HEK293 (cell line): Measurements from ENCODE around the gene FREM3.

Source experiments
- CTCF ChIA-PET: fragments of 350-600 bp; formaldehyde crosslinking; extraction: SDS; loops from one replicate; lab custom pipeline; 2021; ENCODE audit warnings: antibody characterized with exemption; lab: Yijun Ruan, JAX
- POLR2A ChIA-PET: fragments of 300-600 bp; formaldehyde crosslinking; extraction: SDS; loops from one replicate; lab custom pipeline; 2020; ENCODE audit warnings: antibody characterized with exemption, inconsistent platforms; lab: Yijun Ruan, JAX
- H3K27ac ChIP-seq: fragments of 200-500 bp; sonication (Bioruptor generic); 2 replicates; pipeline ENCODE4 v1.5.1; 2014; ENCODE audit warnings: low read depth, low read length, control low read depth, inconsistent platforms; ENCODE audit errors: extremely low read depth
- H3K36me3 ChIP-seq, 2 experiments: fragments of 200-500 bp in 1 of 2; sonication (Bioruptor generic) in 1 of 2; 1 replicate in 1 of 2; 2 replicates in 1 of 2; pipeline ENCODE4 v1.5.1; 2014 to 2017; ENCODE audit warnings: inconsistent platforms in 2 of 2, low read length in 2 of 2; ENCODE audit not compliant: control insufficient read depth in 2 of 2, insufficient read depth in 1 of 2
- H3K4me1 ChIP-seq: fragments of 200-500 bp; sonication (Bioruptor generic); 2 replicates; pipeline ENCODE4 v1.5.1; 2014; ENCODE audit warnings: mild to moderate bottlenecking, low read length, inconsistent platforms; ENCODE audit not compliant: control insufficient read depth, insufficient read depth
- H3K4me3 ChIP-seq: 2 replicates; pipeline ENCODE4 v1.5.1; 2011; ENCODE audit warnings: low read depth, mild to moderate bottlenecking, control low read depth, low read length, moderate library complexity
- H3K9me3 ChIP-seq: fragments of 200-500 bp; sonication (Bioruptor generic); 2 replicates; pipeline ENCODE4 v1.5.1; 2014; ENCODE audit warnings: low read depth, low read length, inconsistent platforms; ENCODE audit not compliant: control insufficient read depth, insufficient read depth
- ATF2 ChIP-seq: fragments of 450-650 bp; formaldehyde crosslinking; IDR thresholded peaks from 2 replicates; pipeline ENCODE4 v1.5.1; 2016; ENCODE audit warnings: missing biosample characterization, missing genetic modification characterization, low read depth
- CTCF ChIP-seq: fragments of 450-650 bp; formaldehyde crosslinking; IDR thresholded peaks from 2 replicates; pipeline ENCODE4 v1.5.1; 2016; ENCODE audit warnings: missing biosample characterization, missing genetic modification characterization
- HOXC10 ChIP-seq: sonication (generic); formaldehyde crosslinking; IDR thresholded peaks from 2 replicates; pipeline ENCODE4 v1.8.1; 2023; ENCODE audit warnings: mild to moderate bottlenecking, missing genetic modification reagents
- MEIS1 ChIP-seq: sonication (generic); formaldehyde crosslinking; IDR thresholded peaks from 2 replicates; pipeline ENCODE4 v1.8.1; 2022; ENCODE audit warnings: missing genetic modification reagents, mild to moderate bottlenecking, borderline replicate concordance
- YY2 ChIP-seq: fragments of 450-650 bp; formaldehyde crosslinking; IDR thresholded peaks from 2 replicates; pipeline ENCODE4 v1.5.1; 2016; ENCODE audit warnings: missing biosample characterization, missing genetic modification characterization
- ZBTB21 ChIP-seq: fragments of 450-650 bp; formaldehyde crosslinking; IDR thresholded peaks from 2 replicates; pipeline ENCODE4 v1.5.1; 2017; ENCODE audit warnings: missing biosample characterization, missing genetic modification characterization
- ZBTB48 ChIP-seq: fragments of 450-650 bp; formaldehyde crosslinking; IDR thresholded peaks from 2 replicates; pipeline ENCODE4 v1.5.1; 2016; ENCODE audit warnings: missing biosample characterization, missing genetic modification characterization
- ZNF362 ChIP-seq: fragments of 450-650 bp; formaldehyde crosslinking; IDR thresholded peaks from 2 replicates; pipeline ENCODE4 v1.5.1; 2016; ENCODE audit warnings: missing biosample characterization, missing genetic modification characterization
- ZNF426 ChIP-seq: fragments of 450-650 bp; formaldehyde crosslinking; IDR thresholded peaks from 2 replicates; pipeline ENCODE4 v1.5.1; 2017; ENCODE audit warnings: missing biosample characterization, missing genetic modification characterization, mild to moderate bottlenecking, inconsistent platforms, moderate library complexity
- ZNF785 ChIP-seq: fragments of 450-650 bp; formaldehyde crosslinking; IDR thresholded peaks from 2 replicates; pipeline ENCODE4 v1.5.1; 2016; ENCODE audit warnings: missing biosample characterization, missing genetic modification characterization
- ZNF791 ChIP-seq: fragments of 450-650 bp; formaldehyde crosslinking; IDR thresholded peaks from 2 replicates; pipeline ENCODE4 v1.5.1; 2016; ENCODE audit warnings: missing biosample characterization, missing genetic modification characterization
- ZNF843 ChIP-seq: fragments of 450-650 bp; formaldehyde crosslinking; IDR thresholded peaks from 2 replicates; pipeline ENCODE4 v1.5.1; 2016; ENCODE audit warnings: missing biosample characterization, missing genetic modification characterization
- ZSCAN23 ChIP-seq: fragments of 450-650 bp; formaldehyde crosslinking; IDR thresholded peaks from 2 replicates; pipeline ENCODE4 v1.5.1; 2016; ENCODE audit warnings: missing biosample characterization, missing genetic modification characterization
- TF ChIP-seq, protein P1 (sequence below): fragments of 450-650 bp; formaldehyde crosslinking; optimal IDR thresholded peaks from 2 replicates; pipeline ENCODE3; 2016; ENCODE audit warnings: missing biosample characterization, mild to moderate bottlenecking, missing genetic modification characterization

FREM3 gene

DNA sequence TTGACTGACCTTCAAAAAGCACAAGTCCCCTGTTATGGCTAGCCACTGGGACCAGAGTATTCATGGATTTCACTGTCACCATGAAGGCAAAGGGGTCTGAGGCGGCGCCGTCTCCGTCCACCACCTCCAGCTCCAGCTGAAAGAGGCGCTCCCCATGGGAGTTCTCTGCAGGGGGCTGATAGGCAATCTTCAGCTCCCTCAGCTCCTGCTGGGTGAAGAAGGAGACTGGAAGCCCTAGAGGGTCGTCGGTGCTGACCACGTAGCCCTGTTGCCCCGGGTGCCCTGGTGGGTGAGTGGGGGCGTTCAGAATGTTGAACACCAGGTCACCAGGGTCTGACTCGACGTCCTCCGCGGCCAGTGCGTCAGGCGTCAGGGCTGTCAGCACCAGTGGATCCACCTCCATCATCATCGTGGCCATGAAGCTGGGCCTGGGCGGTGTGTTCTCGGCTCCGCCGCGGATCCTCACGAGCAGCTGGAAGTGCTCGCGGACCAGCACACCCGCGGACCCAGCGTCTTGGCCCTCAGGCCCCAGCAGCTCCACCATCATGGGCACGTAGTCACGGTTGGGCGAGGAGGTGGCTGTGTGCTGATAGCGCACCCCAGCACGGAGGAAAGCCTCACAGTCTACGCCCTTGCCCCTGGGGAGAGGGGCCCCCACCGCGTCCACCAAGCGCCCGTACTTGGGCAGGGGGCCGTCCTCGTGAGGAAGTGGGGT is 987 bp downstream of the FREM3 start:
- H3K9me3 ChIP-seq = no peaks in the 10 kb centered on the region
- POLR2A ChIA-PET = no interaction called here
- H3K4me3 ChIP-seq = no peak overlapping the region
- no peaks in the 10 kb centered on the region for H3K36me3 ChIP-seq
- no peaks in the 10 kb centered on the region for H3K4me1 ChIP-seq
- H3K27ac ChIP-seq = no peak overlapping the region
- TF ChIP-seq CTCF (no peak), YY2 (tag by site-specific recombination) (no peak), ZNF791 (no peak), ZSCAN23 (tag by site-specific recombination) (no peak), HOXC10 (CRISPR knock-in tag) (no peak)
- TF ChIP-seq, protein P1, sequence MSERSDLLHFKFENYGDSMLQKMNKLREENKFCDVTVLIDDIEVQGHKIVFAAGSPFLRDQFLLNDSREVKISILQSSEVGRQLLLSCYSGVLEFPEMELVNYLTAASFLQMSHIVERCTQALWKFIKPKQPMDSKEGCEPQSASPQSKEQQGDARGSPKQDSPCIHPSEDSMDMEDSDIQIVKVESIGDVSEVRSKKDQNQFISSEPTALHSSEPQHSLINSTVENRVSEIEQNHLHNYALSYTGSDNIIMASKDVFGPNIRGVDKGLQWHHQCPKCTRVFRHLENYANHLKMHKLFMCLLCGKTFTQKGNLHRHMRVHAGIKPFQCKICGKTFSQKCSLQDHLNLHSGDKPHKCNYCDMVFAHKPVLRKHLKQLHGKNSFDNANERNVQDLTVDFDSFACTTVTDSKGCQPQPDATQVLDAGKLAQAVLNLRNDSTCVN (tag by site-specific recombination) = no peak
- CTCF ChIA-PET = interaction anchor here (0.6 to 0.7 kb wide), 2 partner anchors 25 to 198 kb away, joined by 3 to 4 read pairs; no protein-coding TSS in a partner anchor

GRCh38 chr4:143693856-143694255 is 6.6 kb downstream of the FREM3 start:
- ChIA-PET CTCF (no interaction called here), POLR2A (no interaction called here)
- no peaks in the 10 kb centered on the region for H3K36me3 ChIP-seq
- H3K4me3 ChIP-seq = no peak overlapping the region
- H3K27ac ChIP-seq = no peak overlapping the region
- H3K9me3 ChIP-seq = no peaks in the 10 kb centered on the region
- TF ChIP-seq ZNF843 (tag by site-specific recombination) = no peak
- TF ChIP-seq, all 188 proteins: peak for 0
- no peaks in the 10 kb centered on the region for H3K4me1 ChIP-seq

DNA sequence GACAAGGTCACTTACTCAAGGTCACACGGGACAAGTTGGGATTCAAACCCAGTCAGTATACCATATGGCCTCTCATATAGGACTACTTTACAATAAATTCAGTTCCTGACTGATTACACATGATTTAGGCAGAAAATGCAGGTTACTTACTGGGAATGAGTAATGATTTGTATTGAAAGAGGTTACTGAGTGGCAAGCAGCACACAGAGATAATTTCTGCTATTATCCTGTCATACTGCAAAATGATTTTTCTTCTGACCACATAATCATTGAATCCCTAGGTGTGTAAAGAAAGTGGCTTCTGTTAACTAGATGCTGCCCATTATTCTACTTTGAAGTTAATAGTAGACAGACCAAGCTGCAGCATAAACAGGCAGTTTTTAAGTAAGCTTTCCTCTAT is 8.2 kb downstream of the FREM3 start:
- TF ChIP-seq MEIS1 (CRISPR knock-in tag) (no peak), ZNF785 (no peak), ZNF362 (tag by site-specific recombination) (no peak), ATF2 (no peak), ZBTB48 (no peak), ZNF426 (tag by site-specific recombination) (no peak), ZBTB21 (tag by site-specific recombination) (no peak)
- no peaks in the 10 kb centered on the region for H3K9me3 ChIP-seq
- H3K4me3 ChIP-seq = no peak overlapping the region
- no peaks in the 10 kb centered on the region for H3K36me3 ChIP-seq
- ChIA-PET CTCF (no interaction called here), POLR2A (no interaction called here)
- no peaks in the 10 kb centered on the region for H3K4me1 ChIP-seq
- no peak overlapping the region for H3K27ac ChIP-seq
